GM12874 (cell line): ENCODE data around the gene NTM.

Source experiments
- CTCF ChIP-seq: IDR thresholded peaks from 2 replicates; pipeline ENCODE4 v1.5.1; 2011; ENCODE audit warnings: low read depth, mild to moderate bottlenecking, control low read depth, low read length, moderate library complexity; ENCODE audit not compliant: insufficient read depth

Gene NTM

DNA sequence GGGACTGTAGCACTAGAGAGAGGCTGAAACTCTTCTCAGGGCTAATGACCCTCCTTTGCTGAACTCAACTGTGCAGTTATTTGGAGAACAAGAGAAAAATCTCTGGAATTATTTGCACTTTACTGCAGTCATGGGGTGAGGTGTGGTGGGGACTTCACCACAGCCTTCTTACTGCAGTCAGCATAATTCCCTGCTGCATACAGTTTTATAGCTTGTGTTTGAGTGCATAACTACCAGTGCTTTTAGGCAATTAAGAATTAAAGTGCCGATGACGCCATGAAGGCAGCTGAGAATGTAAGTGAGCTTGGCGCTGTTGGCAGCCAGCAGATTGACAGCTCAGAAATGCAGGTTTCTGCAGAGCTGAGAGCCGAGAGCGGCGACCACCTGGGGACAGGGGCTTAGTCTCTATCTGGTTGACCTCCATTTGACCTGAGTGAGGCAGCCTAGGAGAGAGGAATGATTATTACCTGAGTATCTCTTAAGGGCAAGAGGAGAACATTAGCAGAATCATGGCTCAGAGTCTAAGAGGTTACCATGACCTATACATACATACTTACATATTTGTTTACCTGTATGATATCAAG lies 830.0 kb downstream of the NTM start:
- TF ChIP-seq CTCF, result no peak

DNA sequence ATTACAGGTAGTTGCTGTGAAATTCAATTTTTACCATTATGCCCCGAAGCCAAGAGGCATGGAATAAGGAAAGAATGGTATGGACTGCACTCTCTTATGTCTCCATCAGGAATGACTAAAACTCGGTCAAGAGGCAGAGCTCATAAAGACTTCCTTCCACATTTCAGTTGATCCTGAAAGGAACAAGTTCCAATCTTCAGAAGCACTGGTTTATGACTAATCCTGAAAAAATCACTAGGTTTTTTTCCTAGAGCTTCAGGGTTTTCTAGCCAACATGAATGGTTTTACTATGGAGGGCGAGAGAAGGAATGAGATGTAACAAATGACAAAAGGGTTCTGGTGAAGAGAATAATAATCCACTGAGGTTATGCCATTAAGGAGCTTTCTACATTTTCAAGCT lies 832.2 kb downstream of the NTM start:
- TF ChIP-seq CTCF, result no peak

DNA sequence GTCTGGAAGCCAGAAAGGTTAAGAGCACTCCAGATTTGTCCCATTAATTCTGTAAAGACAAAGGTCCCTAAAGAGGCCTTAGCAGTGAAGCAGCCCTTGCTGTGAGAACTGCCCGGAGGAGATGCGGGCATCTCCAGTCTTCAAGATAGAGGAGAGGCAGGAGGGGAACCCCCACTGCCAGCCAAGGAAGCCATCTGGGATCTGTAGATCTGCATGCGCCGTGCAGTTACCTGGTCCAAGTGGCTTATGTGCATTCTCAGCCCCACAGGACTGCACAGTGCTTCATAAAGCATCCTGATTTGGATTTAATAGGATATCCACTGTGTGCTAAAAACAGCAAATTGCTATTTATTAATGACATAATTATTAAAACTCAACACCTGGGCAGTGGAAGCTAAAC lies 834.6 kb downstream of the NTM start:
- no peak for TF ChIP-seq CTCF

GRCh38 chr11:132205496-132205895 lies 835.1 kb downstream of the NTM start:
- no peak for TF ChIP-seq CTCF

DNA sequence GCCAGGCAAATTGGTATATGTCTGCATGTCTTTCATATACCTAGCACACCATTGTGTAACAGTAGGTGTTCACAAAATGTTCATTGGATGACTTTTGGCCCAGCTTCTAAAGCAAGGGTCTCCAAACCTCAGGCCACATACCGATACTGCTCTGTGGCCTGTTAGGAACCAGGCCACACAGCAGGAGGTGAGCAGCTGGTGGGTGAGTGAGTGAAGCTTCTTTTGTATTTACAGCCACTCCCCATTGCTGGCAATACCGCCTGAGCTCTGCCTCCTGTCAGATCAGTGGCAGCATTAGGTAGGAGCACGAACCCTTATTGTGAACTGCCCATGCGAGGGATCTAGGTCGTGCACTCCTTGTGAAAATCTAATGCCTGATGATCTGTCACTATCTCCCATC lies 836.6 kb downstream of the NTM start:
- TF ChIP-seq CTCF, result no peak

- TF ChIP-seq CTCF, result no peak
These were observed 838.2 kb downstream of the NTM start for GRCh38 chr11:132208477-132209055.

DNA sequence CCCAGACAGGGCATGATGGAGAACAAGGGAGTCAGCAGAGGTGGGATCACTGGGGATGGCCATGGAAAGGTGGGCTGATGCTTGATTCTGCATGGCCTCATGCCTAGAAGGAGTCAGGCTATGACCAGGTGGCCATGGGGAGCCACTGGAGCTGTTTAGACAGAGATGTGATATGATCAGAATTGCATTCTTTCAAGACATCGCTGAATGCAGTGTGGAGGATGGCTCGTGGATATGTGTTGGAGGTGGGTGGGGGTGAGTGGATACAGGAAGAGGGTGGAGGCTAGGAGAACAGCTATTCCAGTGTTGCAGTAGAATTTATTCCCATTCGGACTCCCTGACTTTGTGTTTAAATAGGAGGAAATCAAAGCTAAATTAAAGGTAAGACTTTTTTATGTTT lies 841.1 kb downstream of the NTM start:
- no peak for TF ChIP-seq CTCF
